Measurements from ENCODE around the gene LRP3.
"Not testable (repeated sequence)": the region's sequence is repeated elsewhere in the genome, so short reads cannot be mapped to it uniquely, and the experiment has no call there.

The LRP3 gene, protein sequence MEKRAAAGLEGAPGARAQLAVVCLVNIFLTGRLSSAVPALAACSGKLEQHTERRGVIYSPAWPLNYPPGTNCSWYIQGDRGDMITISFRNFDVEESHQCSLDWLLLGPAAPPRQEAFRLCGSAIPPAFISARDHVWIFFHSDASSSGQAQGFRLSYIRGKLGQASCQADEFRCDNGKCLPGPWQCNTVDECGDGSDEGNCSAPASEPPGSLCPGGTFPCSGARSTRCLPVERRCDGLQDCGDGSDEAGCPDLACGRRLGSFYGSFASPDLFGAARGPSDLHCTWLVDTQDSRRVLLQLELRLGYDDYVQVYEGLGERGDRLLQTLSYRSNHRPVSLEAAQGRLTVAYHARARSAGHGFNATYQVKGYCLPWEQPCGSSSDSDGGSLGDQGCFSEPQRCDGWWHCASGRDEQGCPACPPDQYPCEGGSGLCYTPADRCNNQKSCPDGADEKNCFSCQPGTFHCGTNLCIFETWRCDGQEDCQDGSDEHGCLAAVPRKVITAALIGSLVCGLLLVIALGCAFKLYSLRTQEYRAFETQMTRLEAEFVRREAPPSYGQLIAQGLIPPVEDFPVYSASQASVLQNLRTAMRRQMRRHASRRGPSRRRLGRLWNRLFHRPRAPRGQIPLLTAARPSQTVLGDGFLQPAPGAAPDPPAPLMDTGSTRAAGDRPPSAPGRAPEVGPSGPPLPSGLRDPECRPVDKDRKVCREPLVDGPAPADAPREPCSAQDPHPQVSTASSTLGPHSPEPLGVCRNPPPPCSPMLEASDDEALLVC
- 0 to 0.47 reads per million in 2 donors for total RNA-seq

DNA sequence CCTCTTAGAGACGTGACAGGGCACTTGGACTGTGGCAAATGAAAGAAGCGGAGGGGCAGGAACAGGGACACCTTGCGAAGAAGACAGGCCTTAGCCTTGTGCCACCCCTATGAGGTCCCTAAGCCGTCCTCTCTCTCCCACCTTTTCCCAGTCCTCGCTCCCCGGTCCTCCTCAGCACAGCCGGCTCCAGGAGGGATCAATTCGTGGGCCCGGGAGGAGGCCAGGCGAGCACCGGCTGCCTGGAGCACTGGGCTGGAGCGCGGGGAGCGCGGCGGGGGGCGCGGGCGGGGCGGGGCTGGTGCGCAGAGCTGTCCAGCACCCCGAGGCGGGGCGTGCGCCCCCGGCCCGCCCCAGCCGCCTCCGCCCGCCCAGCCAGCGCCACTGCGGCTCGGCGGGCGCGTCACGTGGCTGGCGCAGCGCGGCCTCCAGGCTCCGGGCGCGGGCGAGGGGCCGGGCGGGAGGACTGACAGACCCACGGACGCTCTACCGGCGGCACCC lies at the start of gene LRP3:
Gene LRP3 (plus strand): TSS at position 466 of the 498 bp plus-strand sequence. CDS start 456 bp downstream, outside the sequence.
- DNase-seq: no peak

DNA sequence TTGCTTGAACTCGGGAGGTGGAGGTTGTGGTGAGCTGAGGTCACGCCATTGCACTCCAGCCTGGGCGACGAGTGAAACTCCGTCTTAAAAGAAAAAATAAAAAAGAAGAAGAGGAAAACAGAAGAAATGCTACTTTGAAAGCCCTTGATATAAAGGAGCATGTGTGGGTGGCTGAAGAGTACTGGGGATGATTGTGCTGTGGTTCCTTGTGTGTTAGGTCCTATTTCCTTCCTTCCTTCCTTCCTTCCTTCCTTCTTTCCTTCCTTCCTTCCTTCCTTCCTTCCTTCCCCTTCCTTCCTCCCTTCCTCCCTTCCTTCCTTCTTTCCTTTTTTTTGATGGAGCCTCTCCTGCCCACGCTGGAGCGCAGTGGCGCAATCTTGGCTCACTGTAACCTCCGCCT lies 47.9 kb upstream of the LRP3 start:
- no peak for DNase-seq

DNA sequence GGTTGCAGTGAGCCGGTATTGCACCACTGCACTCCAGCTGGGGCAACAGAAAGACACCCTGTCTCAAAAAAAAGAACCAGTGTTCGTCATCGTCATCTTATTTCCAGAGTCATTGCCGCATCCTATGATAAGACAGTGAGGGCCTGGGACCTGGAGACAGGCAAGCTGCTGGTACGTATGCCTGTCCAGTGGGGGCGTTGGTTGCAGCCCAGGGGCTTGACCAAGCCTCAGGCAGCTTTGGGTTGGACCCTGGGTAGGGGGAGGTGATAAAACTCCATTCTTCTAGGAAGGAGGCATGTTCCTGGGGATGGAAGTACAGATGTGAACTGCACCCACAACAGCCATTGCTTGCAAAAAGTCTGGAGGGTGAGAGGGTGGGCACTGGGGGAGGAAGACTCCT lies 46.6 kb upstream of the LRP3 start:
- no peak for DNase-seq

DNA sequence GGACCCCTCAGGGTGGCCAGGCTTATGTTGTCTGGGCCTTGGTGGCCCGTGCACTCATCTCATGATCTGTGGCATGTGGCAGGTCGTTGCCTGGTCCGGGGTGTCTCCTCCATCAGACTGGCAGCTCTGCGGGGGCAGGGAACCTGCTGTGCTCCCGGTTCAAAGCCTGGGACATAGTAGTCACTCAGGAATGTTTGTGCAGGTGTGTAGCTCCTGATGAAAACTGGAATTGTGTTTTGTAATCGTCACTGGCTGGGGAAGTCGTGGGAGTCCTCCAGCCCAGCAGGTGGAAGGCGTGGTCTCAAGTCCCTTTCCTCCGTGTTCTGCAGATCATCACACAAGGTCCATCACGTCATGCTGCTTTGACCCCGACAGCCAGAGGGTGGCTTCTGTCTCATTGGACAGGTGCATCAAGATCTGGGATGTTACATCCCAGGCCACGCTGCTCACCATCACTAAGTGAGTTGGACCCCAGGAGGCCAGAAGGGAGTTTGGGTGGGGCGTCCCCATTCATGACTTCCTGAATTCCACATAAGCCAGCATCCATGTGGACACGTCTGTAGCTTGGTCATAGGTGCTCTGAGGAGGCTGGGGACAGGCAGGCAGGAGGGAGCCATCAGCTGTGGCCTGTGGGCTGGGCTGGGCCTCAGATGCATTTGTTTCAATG lies 43.1 kb upstream of the LRP3 start:
- no peak for DNase-seq

DNA sequence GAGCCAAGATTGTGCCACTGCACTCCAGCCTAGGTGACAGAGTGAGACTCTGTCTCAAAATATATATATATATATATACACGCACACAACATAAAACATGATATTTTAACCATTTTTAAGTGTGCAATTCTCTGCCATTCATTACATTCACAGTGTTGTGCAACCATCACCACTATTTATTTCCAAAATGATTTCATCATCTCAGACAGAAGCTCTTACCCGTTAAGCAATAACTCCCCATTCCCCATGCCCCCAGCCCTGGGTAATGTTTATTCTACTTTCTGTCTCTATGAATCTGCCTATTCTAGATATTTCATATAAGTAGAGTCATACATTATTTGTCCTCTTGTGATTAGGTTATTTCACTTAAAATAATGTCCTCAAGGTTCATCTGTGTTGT lies 42.0 kb upstream of the LRP3 start:
- no peak for DNase-seq

DNA sequence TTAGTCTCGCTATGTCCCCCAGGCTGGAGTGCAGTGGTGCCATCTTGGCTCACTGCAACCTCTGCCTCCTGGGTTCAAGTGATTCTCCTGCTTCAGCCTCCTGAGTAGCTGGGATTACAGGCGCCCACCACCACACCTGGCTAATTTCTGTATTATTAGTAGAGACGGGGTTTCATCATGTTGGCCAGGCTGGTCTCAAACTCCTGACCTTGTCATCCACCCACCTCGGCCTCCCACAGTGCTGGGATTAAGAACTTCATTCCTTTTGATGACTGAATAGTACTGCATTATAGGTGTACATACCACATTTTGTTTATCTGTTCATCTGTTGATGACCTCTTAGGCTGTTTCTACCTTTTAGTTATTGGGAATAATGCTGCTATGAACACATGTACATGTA lies 41.5 kb upstream of the LRP3 start:
- not testable (repeated sequence) for DNase-seq

DNA sequence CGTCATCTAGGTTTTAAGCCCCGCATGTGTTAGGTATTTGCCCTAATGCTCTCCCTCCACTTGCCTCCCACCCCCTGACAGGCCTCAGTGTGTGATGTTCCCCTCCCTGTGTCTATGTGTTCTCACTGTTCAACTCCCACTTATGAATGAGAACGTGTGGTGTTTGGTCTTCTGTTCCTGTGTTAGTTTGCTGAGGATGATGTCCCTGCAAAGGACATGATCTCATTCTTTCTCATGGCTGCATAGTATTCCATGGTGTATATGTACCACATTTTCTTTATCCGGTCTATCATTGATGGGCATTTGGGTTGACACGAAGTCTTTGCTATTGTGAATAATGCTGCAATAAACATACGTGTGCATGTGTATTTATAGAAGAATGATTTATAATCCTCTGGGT lies 39.8 kb upstream of the LRP3 start:
- DNase-seq: not testable (repeated sequence)

DNA sequence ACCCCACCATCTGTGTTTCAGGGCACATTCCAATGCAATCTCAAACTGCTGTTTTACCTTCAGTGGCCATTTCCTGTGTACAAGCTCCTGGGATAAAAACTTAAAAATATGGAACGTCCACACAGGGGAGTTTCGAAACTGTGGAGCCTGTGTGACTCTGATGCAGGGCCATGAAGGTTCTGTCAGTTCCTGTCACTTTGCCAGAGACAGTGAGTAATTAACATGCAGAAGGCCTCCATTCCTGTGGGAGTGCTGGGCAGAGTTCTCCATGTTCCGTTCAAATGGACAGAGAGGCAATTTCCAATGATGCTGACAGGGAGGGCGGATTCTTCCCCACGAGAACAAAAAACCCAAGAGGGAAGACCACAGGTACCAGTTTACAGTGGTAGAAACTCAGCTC lies 37.8 kb upstream of the LRP3 start:
- no peak for DNase-seq

DNA sequence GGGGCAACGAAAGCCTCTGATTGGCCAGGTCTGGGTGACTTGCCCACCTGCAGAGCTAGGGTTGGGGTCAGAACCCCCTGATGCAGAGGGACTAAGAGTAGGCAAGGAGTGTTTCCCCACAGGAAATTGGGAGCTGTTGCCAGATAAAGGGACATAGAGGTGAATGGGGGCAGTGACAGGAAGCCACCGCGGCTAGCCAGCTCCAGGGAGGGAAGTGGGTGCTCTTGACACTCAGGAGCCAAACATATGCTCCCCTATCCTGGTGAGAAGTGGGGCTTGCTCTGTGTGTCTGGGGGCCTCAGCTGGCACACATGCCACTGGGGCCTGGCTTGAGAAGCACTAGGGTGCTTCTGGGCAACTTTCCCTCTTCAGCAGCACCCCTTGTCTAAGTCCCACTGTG lies 36.2 kb upstream of the LRP3 start:
- DNase-seq: no peak

DNA sequence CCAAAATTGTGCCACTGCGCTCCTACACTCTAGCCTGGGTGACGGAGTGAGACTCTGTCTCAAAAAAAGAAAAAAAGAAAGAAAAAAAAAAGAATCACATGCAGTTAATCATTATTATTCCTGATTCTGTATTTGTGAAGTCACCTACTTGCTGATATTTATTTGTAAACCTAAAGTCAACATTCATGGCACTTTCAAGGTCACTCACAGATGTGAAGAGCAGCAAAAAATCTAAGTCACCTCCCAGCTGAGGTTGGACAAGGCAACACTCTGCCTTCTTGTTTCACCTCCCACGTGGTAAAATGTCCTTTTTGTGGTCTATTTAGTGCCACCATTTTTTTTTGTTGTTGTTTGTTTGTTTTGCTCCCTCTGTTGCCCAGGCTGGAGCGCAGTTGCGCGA lies 35.8 kb upstream of the LRP3 start:
- no peak for DNase-seq

DNA sequence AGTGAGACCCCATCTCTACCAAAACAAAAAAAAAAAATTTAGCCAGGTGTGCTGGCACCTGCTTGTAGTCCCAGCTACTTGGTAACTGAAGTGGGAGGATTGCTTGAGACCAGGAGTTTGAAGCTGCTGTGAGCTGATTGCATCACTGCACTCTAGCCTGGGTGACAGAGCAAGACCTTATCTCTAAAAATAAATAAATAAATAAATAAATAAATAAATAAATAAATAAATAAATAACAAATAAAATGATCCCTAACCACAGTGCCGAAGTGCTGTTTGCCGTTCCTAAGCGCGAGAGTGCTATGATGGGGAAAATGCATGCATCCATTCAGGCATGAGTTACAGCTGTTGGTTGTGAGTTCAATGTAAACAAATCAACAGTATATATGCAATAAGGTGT lies 35.0 kb upstream of the LRP3 start:
- no peak for DNase-seq

DNA sequence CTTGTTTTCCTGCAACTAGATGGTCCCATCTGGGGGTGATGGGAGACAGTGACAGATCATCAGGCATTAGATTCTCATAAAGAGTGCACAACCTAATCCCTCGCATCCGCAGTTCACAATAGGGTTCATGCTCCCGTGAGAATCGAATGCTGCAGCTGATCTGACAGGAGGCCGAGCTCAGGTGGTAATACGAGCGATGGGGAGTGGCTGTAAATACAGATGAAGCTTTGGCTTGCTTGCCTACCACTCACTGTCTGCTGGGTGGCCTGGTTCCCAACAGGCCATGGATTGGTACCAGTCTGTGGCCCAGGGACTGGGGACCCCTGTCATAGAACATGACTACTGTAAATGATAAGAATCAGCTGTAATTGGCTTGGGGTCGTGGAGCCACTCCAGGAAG lies 34.2 kb upstream of the LRP3 start:
- no peak for DNase-seq

DNA sequence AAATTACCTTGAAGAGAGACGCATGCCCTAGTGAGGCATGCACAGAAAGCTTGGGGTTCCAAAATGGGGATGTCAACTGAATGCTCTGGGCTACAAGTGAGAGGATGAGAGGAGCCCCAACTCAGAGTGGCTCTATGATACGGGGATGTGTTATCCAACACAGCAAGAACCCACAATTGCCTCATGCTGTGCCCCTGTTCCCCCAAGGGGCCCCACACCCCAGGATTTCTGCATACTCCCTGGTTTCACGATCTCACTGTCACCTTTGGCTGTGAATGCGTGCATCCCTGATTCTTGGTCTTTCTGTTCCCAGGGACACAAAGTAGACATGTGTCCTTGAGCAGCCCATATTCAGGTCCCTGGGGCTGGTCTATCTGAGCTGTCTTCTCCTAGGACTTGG lies 32.9 kb upstream of the LRP3 start:
- no peak for DNase-seq

DNA sequence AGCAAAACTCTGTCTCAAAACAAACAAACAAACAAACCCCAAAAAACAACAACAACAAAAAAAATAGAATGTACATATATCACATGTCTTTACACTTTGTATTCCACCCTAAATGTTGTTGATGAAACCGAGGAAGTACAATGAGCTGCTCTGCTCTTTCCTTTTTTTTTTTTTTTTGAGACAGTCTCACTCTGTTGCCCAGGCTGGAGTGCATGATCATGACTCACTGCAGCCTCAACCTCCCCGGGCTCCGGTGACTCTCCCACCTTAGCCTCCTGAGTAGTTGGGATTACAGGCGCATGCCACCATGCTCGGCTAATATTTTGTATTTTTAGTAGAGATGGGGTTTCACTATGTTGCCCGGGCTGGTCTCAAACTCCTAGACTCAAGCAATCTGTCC lies 30.6 kb upstream of the LRP3 start:
- DNase-seq: no peak

DNA sequence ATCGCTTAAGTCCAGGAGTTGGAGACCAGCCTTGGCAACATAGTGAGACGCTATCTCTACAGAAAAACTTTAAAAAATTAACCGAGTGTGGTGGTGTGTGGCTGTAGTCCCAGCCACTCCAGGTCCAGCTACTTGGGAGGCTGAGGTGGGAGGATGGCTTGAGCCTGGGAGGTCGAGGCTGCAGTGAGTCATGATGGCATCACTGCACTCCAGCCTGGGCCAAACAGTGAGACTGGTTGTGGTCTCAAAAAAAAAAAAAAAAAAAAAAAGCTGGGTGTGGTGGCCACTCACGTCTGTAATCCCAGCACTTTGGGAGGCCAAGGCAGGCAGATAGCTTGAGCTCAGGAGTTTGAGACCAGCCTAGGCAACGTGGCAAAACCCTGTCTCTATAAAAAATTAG lies 28.1 kb upstream of the LRP3 start:
- DNase-seq: not testable (repeated sequence)

DNA sequence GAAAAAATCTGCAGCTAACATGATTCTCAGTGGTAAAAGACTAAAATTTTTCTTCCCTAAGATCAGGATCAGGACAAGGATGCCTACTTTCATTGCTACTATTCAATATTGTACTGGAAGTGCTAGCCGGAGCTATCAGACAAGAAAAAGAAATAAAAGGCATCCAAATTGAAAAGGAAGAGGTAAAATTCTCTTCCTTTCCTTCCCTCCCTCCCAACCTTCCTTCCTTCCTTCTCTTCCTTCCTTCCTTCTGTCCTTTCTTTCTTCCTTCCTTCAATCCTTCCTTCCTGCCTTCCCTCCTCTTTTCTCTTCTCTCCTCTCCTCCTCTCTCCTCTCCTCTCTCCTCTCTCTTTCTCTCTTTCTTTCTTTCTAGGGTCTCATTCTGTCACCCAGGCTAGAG lies 26.7 kb upstream of the LRP3 start:
- no peak for DNase-seq

DNA sequence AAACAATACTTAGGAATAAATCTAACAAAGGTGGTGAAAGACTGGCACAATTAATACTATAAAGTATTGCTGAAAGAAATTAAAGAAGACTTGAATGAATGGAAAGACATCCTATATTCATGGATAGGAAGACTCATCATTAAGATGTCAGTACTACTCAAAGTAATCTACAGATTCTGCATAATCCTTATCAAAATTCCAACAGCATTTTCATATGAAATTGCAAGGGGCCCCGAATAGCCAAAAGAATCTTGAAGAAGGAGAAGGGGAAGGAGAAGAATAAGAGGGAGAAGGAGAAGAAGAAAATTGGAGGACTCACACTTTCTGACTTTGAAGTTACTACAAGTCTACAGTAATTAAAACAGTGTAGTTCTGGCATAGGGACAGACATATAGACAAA lies 25.6 kb upstream of the LRP3 start:
- DNase-seq: no peak

DNA sequence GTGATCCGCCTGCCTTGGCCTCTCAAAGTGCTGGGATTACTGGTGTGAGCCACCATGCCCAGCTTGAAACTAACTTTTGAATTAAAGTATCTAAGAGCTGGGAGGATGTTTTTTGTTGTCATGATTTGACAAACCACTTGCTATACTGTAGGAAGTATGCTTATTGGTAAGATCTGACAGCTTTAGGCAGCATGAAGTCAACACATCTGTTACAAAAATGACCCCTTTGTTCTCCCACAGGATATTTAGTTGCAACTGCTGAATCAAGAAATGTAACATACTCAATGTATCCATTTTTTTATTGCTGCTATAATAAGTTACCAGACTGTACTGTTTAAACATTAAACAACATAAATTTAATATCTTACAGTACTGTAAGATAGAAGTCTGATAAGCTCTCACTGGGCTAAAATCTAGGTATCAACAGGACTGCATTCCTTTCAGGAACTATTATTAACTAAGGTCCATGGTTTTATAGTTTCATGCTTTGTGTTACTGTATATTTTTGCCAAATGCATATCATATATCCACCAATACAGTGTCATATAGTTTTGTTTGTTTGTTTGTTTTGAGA lies 22.8 kb upstream of the LRP3 start:
- DNase-seq: no peak

DNA sequence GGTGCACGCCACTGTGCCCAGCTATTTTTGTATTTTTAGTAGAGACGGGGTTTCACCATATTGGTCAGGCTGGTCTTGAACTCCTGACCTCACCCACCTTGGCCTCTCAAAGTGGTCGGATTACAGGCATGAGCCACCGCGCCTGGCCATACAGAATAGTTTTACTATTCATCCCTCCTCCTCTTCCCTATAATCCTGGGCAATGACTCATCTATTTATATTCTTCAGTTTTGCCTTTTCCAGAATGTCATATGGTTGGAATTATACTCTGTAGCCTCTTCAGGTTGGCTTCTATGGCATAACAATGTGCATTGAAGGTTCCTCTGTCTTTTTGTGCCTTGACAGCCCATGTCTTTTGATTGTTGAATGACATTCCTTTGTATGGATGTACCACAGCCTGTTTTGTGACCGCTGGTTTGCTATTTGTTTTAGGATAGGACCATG lies 22.2 kb upstream of the LRP3 start:
- no peak for DNase-seq

DNA sequence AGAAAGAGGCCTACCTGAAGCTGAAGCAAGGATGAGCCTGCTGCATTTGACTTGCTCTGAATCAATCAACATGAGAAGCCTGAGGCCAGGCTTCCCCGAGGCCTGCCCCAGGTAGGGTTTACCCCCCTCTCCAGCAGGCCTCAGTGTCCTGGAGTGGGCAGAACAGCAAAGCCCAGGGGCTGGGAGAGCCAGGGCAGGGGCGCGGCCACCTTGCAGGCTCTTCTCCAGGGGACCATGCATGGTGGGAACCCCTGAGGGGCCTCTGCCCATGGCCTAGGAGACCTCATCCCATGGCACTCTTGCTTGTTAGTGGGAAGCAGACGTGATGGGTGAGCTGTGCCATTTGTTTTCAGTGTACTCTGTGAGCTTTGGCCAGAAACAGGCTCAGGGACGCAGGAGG lies 19.9 kb upstream of the LRP3 start:
- DNase-seq: no peak

DNA sequence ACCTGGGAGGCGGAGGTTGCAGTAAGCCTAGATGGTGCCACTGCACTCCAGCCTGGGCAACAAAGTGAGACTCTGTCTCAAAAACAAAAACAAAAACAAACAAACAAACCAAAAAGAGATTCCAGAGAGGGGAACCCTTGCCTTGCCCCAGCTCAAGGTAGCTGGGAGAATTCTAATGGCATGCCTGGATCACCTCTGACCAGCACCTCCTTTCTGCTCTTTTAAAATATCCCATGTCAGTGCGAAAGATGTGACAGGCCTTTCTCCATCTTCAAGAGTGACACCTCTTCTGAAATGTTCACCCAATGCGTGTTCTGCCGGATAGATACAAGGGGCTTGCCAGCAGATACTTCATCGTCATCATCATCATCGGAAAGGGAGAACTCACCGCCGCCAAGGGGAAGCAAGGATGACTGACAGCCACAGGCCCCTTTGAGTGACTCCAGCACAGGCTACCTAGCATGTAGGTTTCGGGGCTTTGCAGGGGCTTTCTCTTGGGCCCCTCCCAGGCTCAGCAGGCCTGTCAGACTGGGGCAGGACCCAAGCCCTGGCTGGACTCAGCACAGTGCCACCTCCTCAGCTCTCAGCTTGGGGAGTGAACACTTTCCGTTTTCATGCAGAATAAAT lies 18.9 kb upstream of the LRP3 start:
- no peak for DNase-seq

DNA sequence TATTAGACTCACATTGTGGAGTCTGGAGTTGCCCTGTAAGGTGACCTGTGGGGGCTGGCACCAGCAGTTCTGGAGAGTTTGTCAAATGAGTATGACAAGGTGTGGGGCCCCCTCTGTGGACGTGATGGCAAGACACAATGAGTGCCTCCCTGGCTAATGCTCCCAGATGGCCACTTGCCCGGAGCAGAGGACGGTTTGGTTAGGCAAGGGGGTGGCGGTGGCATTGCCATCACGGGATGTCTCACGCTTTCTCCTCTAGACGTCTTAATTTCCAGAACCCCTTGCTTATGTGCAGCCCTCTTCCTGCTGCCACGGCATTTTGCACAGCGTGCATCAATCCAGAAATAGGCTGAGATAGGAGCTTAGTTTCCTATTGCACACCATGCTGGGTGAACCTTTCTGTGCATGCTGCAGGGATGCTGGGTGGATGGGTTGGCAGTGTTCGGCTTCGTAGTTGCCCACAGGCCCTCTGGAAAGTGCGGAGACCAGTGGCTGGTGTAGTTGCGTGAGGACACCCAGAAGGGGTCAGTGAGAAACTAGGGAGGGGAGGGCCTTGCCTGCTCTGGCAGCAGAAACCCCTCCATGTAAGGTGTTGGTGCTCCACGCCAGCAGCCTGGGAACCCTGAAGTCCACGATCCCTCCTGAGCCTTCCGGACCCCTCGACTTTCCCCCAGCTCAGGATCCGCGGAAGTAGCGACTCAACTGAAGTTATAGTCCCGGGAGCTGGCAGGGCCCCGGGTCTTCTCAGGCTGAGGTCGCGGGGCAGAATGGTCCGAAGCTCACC lies 18.1 kb upstream of the LRP3 start:
- peak in 2 of 5 experiments; percentile 13 to 53 for DNase-seq
